ENCODE results near the gene G6PC1. TPM values are rescaled to one million over a fixed set of nuclear protein-coding genes. Genes with fewer than 3 reads are reported as not detected.
"Not testable (repeated sequence)": the region's sequence is repeated elsewhere in the genome, so short reads cannot be mapped to it uniquely, and the experiment has no call there.

G6PC1 gene
- total RNA-seq, 2 donors from 2014 or later: not detected

GRCh38 chr17:42883802-42884558 lies 16.6 kb upstream of the G6PC1 start:
- Histone ChIP-seq H3K27ac (no peak overlapping the region), H3K4me3 (no peak overlapping the region), H3K36me3 (no peaks in the 10 kb centered on the region), H3K27me3 (replicated peaks; ENCODE audit: insufficient read depth) (no peaks in the 10 kb centered on the region), H3K4me1 (replicated peaks) (no peaks in the 10 kb centered on the region), H3K9me3 (no peaks in the 10 kb centered on the region)
- WGBS: 66% methylated on average over 7 of the region's 7 CpGs
- DNase-seq (ENCODE audit: low spot score): no peak
- TF ChIP-seq POLR2AphosphoS5 (IDR thresholded peaks at IDR 0.05) (no peak), POLR2A (IDR thresholded peaks at IDR 0.05) (no peak), CTCF (IDR thresholded peaks at IDR 0.05) (no peak)
- intact Hi-C loops (cut with DNase I): no loop called here

- H3K27me3 ChIP-seq (replicated peaks; ENCODE audit: insufficient read depth); H3K4me1 ChIP-seq (replicated peaks); H3K36me3 ChIP-seq; DNase-seq (ENCODE audit: low spot score); H3K4me3 ChIP-seq; intact Hi-C loops (cut with DNase I); H3K27ac ChIP-seq; H3K9me3 ChIP-seq: not testable (repeated sequence)
- WGBS: 94% methylated on average over 3 of the region's 3 CpGs
Measured at GRCh38 chr17:42885806-42886205, 14.8 kb upstream of the G6PC1 start.

- H3K4me1 ChIP-seq (replicated peaks): no peaks in the 10 kb centered on the region
- no peak overlapping the region for H3K27ac ChIP-seq
Measured at GRCh38 chr17:42886283-42887176, 14.1 kb upstream of the G6PC1 start.

DNA sequence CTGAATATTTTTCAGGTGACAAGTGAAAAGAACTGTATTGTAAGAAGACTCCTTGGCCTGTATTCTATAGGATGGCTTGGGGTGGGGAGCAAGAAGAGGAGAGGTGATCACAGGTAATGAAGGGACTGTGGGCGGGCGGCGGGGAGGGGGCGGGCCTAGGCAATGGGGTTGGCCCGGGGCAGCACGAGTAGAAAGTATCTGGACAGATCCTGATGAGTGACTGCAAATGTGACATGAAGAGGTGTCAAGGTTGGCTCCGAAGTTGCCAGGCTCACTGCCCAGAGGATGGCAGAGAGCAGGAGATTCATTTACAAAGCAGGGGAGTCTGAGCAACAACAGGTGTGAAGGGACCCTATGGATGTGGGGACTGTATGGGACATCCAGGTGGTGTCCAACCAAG lies 10.8 kb upstream of the G6PC1 start:
- intact Hi-C loops (cut with DNase I): no loop called here
- Histone ChIP-seq H3K27ac (no peak overlapping the region), H3K27me3 (replicated peaks; ENCODE audit: insufficient read depth) (no peaks in the 10 kb centered on the region), H3K4me3 (no peak overlapping the region), H3K36me3 (no peaks in the 10 kb centered on the region), H3K4me1 (replicated peaks) (no peaks in the 10 kb centered on the region), H3K9me3 (no peaks in the 10 kb centered on the region)
- no peak for TF ChIP-seq POLR2A (IDR thresholded peaks at IDR 0.05)
- TF ChIP-seq POLR2AphosphoS5 (IDR thresholded peaks at IDR 0.05): no peak
- no peak for TF ChIP-seq CTCF (IDR thresholded peaks at IDR 0.05)
- DNase-seq (ENCODE audit: low spot score): no peak
- 87% methylated on average over 7 of the region's 7 CpGs for WGBS

More at GRCh38 chr17:42886283-42887176, 14.1 kb upstream of the G6PC1 start:
- no peaks in the 10 kb centered on the region for H3K9me3 ChIP-seq
- H3K27me3 ChIP-seq (replicated peaks; ENCODE audit: insufficient read depth): no peaks in the 10 kb centered on the region
- 57% methylated on average over 15 of the region's 15 CpGs for WGBS
- H3K4me3 ChIP-seq: no peak overlapping the region
- no peak for TF ChIP-seq CTCF (IDR thresholded peaks at IDR 0.05)
- DNase-seq (ENCODE audit: low spot score): no peak
- intact Hi-C loops (cut with DNase I): no loop called here
- no peaks in the 10 kb centered on the region for H3K36me3 ChIP-seq

DNA sequence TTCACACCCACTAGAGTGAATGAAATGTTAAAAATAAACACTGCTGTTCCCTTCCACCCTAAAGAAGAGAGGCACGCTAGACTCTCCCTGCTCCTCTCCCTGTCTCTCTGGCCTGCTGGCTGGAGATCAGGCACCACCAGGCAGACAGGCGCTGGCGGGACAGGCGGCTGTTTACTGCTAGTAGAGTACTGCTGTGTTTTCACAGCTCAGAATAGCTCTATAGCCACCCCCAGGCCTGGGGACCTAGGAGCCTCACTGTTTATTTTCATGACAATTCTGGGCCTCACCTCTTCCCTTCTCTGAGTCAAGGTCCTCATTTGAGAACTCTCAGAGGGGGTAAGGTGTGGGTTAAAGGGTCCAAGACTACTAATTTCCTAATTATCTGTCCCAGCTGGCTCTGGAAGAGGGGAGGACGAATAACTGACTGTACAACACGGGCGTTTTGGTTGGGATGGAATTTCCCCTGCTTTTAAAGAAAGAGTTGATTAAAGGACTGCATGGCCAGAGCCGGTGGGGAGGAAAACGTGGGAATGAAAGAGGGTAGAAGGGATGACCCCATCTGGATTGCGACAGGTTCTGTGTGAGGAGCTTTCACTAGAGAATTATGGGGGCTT lies 9.0 kb upstream of the G6PC1 start:
- no peaks in the 10 kb centered on the region for H3K4me1 ChIP-seq (replicated peaks)

More for the DNA sequence above, 9.0 kb upstream of the G6PC1 start:
- Histone ChIP-seq H3K36me3 (no peaks in the 10 kb centered on the region), H3K27ac (peak overlapping the region; percentile 40 to 52), H3K27me3 (replicated peaks; ENCODE audit: insufficient read depth) (no peaks in the 10 kb centered on the region), H3K9me3 (no peaks in the 10 kb centered on the region), H3K4me3 (no peak overlapping the region)
- DNase-seq (ENCODE audit: low spot score): no peak
- 41% methylated on average over 10 of the region's 10 CpGs for WGBS
- peak; percentile 31 for TF ChIP-seq POLR2AphosphoS5 (IDR thresholded peaks at IDR 0.05)
- TF ChIP-seq CTCF (IDR thresholded peaks at IDR 0.05): no peak
- intact Hi-C loops (cut with DNase I): no loop called here
